Measurements from ENCODE around the gene UCN.
A peak's percentile ranks its signal among the peaks of the same experiment; 100 is the strongest.

- TF ChIP-seq CTCF (IDR thresholded peaks at IDR 0.05; ENCODE audit: extremely low read depth in 1 of 2, insufficient read depth in 1 of 2, low read depth in 1 of 2, low read length in 2 of 2), result no peak
- no peak for TF ChIP-seq MAX (IDR thresholded peaks at IDR 0.05; ENCODE audit: insufficient read depth, insufficient read length)
- no peak for TF ChIP-seq POLR2AphosphoS5 (IDR thresholded peaks at IDR 0.05; ENCODE audit: insufficient read depth, low read depth, low read length)
- no peak for TF ChIP-seq POLR2A (IDR thresholded peaks at IDR 0.05; ENCODE audit: low read depth, low read length)
- TF ChIP-seq EZH2 (IDR thresholded peaks at IDR 0.05; ENCODE audit: borderline replicate concordance, low read depth, low read length, severe bottlenecking), result peak; percentile 28
- TF ChIP-seq FOS (IDR thresholded peaks at IDR 0.05; ENCODE audit: borderline replicate concordance, insufficient read depth, low read length), result no peak
- no peak for TF ChIP-seq JUN (IDR thresholded peaks at IDR 0.05; ENCODE audit: borderline replicate concordance, insufficient read depth, insufficient read length, low read depth)
Measured at GRCh38 chr2:27306573-27307286, 1.5 kb downstream of the UCN start.

All from endothelial cell of umbilical vein (primary cell).